GM12891 (cell line): ENCODE results near the gene NPFF.

Experiments
- POLR2A ChIP-seq: IDR thresholded peaks from 2 replicates; pipeline ENCODE4 v1.6.1; 2011; ENCODE audit warnings: low read depth, low read length, control low read depth
- POLR2AphosphoS5 ChIP-seq: IDR thresholded peaks from 2 replicates; pipeline ENCODE4 v1.6.1; 2011; ENCODE audit warnings: low read depth, low read length, control low read depth

DNA sequence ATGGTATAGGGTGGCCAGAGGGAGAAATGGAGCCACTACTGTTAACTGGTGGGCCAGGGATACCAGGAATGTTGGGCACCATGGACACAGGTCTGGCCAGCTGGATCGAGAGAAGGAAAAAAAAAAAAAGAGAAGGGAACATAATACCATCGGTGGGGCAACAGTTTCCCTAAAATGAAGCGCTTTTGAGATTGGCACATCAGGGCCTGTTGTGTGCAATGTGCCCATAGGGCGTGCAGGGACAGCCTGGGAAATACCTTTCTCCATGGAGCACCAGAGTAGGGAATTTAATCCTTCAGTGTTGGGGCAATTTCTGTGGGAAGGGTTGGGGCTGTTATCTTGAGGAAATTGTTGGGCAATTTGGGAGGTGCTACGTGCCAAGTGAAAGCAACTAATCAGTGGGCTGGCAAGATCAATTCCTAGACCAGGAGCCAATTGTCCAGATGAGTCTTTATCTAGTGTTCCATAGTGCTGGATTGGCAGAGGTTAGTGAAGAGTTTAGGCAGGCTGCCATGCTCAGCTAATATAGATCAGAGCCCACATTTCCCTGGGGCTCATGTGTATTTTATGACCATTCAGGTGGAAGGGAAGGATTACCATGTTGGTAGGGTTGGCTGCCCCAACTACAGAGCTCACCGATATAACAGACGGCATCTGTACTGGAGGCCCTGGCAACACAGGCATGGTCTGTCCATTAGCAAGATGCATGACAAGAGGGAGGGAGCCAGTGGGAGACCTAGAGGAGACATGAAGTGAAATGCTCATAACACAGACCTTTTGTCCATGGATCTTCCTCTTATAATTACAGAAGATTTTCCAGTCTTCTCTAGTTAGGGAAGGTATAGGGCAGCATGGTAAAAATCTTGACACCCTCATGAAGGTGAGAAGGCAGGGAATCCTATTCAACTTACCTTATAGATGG is 25.5 kb upstream of the NPFF start:
- no peak for TF ChIP-seq POLR2A
- no peak for TF ChIP-seq POLR2AphosphoS5
